IMR-90 (cell line): Measurements from ENCODE around the gene TMEM38A. TPM values are rescaled to one million over a fixed set of nuclear protein-coding genes. Genes with fewer than 3 reads are reported as not detected.

Experiments used
- ATAC-seq: fragments of 200-7000 bp; cut with Tn5 transposase; 2 replicates; pipeline ENCODE4 v1.9.1; 2020; ENCODE audit warnings: low read depth, mild to moderate bottlenecking, moderate library complexity
- BruUV-seq: library from RNA; stranded (reverse); fragments of 400-500 nt; replicated peaks from 2 replicates; lab custom pipeline; 2021; lab: Mats Ljungman, UMichigan
- CTCF ChIA-PET: fragments of 300-600 bp; formaldehyde crosslinking; extraction: SDS; loops from one replicate; lab custom pipeline; 2021; ENCODE audit warnings: antibody characterized with exemption; lab: Yijun Ruan, JAX
- POLR2A ChIA-PET: fragments of 300-600 bp; sonication (Branson Sonifier 250); formaldehyde crosslinking; loops from one replicate; lab custom pipeline; 2022; ENCODE audit warnings: antibody characterized with exemption; ENCODE audit not compliant: unreplicated experiment; lab: Charles Lee
- DNase-seq: peaks from one replicate; pipeline ENCODE4 v3.0.0; 2013
- H2AFZ ChIP-seq: replicated peaks from 2 replicates; pipeline ENCODE3; 2013; ENCODE audit warnings: low read length, mild to moderate bottlenecking; ENCODE audit not compliant: poor library complexity
- H2AK5ac ChIP-seq: 2 replicates; pipeline ENCODE4 v1.6.1; 2013; ENCODE audit warnings: low read depth, low read length, inconsistent platforms
- H2AK9ac ChIP-seq: replicated peaks from 2 replicates; pipeline ENCODE3; 2013; ENCODE audit warnings: mild to moderate bottlenecking, low read depth, low read length, moderate library complexity; ENCODE audit not compliant: poor library complexity
- H2BK120ac ChIP-seq: 2 replicates; pipeline ENCODE4 v1.6.1; 2013; ENCODE audit warnings: low read depth, low read length, inconsistent platforms
- H2BK15ac ChIP-seq: 3 replicates; pipeline ENCODE4 v1.6.1; 2013; ENCODE audit warnings: low read depth, low read length, inconsistent platforms
- H2BK20ac ChIP-seq: 2 replicates; pipeline ENCODE4 v1.6.1; 2013; ENCODE audit warnings: low read depth, mild to moderate bottlenecking, inconsistent platforms, low read length, moderate library complexity
- H2BK5ac ChIP-seq: 2 replicates; pipeline ENCODE4 v1.6.1; 2013; ENCODE audit warnings: mild to moderate bottlenecking, low read depth, low read length, inconsistent platforms; ENCODE audit not compliant: poor library complexity, severe bottlenecking
- H3K14ac ChIP-seq: replicated peaks from 2 replicates; pipeline ENCODE4 v1.6.1; 2013; ENCODE audit warnings: low read depth, low read length, inconsistent platforms
- H3K18ac ChIP-seq: 2 replicates; pipeline ENCODE4 v1.6.1; 2013; ENCODE audit warnings: low read depth, low read length, control low read depth
- H3K23ac ChIP-seq: 2 replicates; pipeline ENCODE4 v1.6.1; 2013; ENCODE audit warnings: low read depth, low read length, inconsistent platforms
- H3K27ac ChIP-seq: 2 replicates; pipeline ENCODE4 v1.5.1; 2013; ENCODE audit warnings: mild to moderate bottlenecking, control low read depth, low read length; ENCODE audit not compliant: insufficient read depth
- H3K27me3 ChIP-seq: 2 replicates; pipeline ENCODE4 v1.6.1; 2013; ENCODE audit warnings: low read length; ENCODE audit not compliant: control insufficient read depth, insufficient read depth
- H3K36me3 ChIP-seq: 2 replicates; pipeline ENCODE4 v1.6.1; 2013; ENCODE audit warnings: low read length, mixed read lengths; ENCODE audit not compliant: control insufficient read depth, insufficient read depth
- H3K4ac ChIP-seq: 2 replicates; pipeline ENCODE4 v1.6.1; 2013; ENCODE audit warnings: low read depth, low read length, inconsistent platforms
- H3K4me1 ChIP-seq: 2 replicates; pipeline ENCODE4 v1.6.1; 2013; ENCODE audit warnings: low read length, mixed read lengths; ENCODE audit not compliant: control insufficient read depth, insufficient read depth
- H3K4me2 ChIP-seq: 2 replicates; pipeline ENCODE4 v1.6.1; 2013; ENCODE audit warnings: low read depth, mild to moderate bottlenecking, control low read depth, low read length, moderate library complexity
- H3K4me3 ChIP-seq: 2 replicates; pipeline ENCODE4 v1.5.1; 2013; ENCODE audit warnings: low read depth, mild to moderate bottlenecking, control low read depth, low read length, moderate library complexity; ENCODE audit not compliant: insufficient read depth
- H3K56ac ChIP-seq: 2 replicates; pipeline ENCODE4 v1.6.1; 2013; ENCODE audit warnings: low read length, inconsistent platforms; ENCODE audit not compliant: insufficient read depth; ENCODE audit errors: extremely low read depth
- H3K79me1 ChIP-seq, 2 experiments: 2 replicates each; pipeline ENCODE4 v1.6.1; 2013; ENCODE audit warnings: low read length in 2 of 2, inconsistent platforms in 1 of 2, low read depth in 1 of 2
- H3K9ac ChIP-seq: 2 replicates; pipeline ENCODE4 v1.6.1; 2013; ENCODE audit warnings: low read depth, low read length, control low read depth
- H3K9me1 ChIP-seq: 2 replicates; pipeline ENCODE4 v1.6.1; 2013; ENCODE audit warnings: low read length, inconsistent platforms; ENCODE audit not compliant: insufficient read depth
- H3K9me3 ChIP-seq: 2 replicates; pipeline ENCODE4 v1.6.1; 2013; ENCODE audit warnings: low read length; ENCODE audit not compliant: control insufficient read depth, insufficient read depth
- H4K20me1 ChIP-seq: 2 replicates; pipeline ENCODE4 v1.6.1; 2013; ENCODE audit warnings: low read length, inconsistent platforms; ENCODE audit not compliant: insufficient read depth
- H4K5ac ChIP-seq: 2 replicates; pipeline ENCODE4 v1.6.1; 2013; ENCODE audit warnings: mild to moderate bottlenecking, low read depth, low read length, control low read depth
- H4K8ac ChIP-seq, 2 experiments: 2 replicates each; pipeline ENCODE4 v1.6.1; 2013; ENCODE audit warnings: low read depth in 2 of 2, low read length in 2 of 2, control low read depth in 1 of 2, inconsistent platforms in 1 of 2
- H4K91ac ChIP-seq: 2 replicates; pipeline ENCODE4 v1.6.1; 2013; ENCODE audit warnings: low read depth, low read length, inconsistent platforms; ENCODE audit not compliant: insufficient read depth
- BHLHE40 ChIP-seq: fragments of 150-350 bp; IDR thresholded peaks from 2 replicates; pipeline ENCODE4 v1.6.1; 2016; ENCODE audit warnings: mild to moderate bottlenecking, low read depth, low read length
- CEBPB ChIP-seq: IDR thresholded peaks from 2 replicates; pipeline ENCODE4 v1.6.1; 2012; ENCODE audit warnings: low read depth, low read length, improper control_type of control experiment
- CHD1 ChIP-seq: IDR thresholded peaks from 2 replicates; pipeline ENCODE4 v1.6.1; 2012; ENCODE audit warnings: low read depth, low read length, improper control_type of control experiment
- CTCF ChIP-seq: conservative IDR thresholded peaks from 2 replicates; pipeline ENCODE4 v1.5.1; 2012; ENCODE audit warnings: mild to moderate bottlenecking, low read depth, low read length, improper control_type of control experiment
- ELK1 ChIP-seq: fragments of 150-350 bp; IDR thresholded peaks from 2 replicates; pipeline ENCODE4 v1.6.1; 2016; ENCODE audit warnings: low read depth, mild to moderate bottlenecking, low read length, moderate library complexity, borderline replicate concordance
- FOS ChIP-seq: fragments of 150-350 bp; IDR thresholded peaks from 2 replicates; pipeline ENCODE4 v1.6.1; 2016; ENCODE audit warnings: low read depth, low read length
- MAFK ChIP-seq: IDR thresholded peaks from 2 replicates; pipeline ENCODE4 v1.6.1; 2012; ENCODE audit warnings: low read depth, low read length, improper control_type of control experiment
- MAZ ChIP-seq: IDR thresholded peaks from 2 replicates; pipeline ENCODE4 v1.6.1; 2012; ENCODE audit warnings: low read depth, mild to moderate bottlenecking, low read length, improper control_type of control experiment, moderate library complexity, borderline replicate concordance
- MXI1 ChIP-seq: IDR thresholded peaks from 2 replicates; pipeline ENCODE4 v1.6.1; 2012; ENCODE audit warnings: low read depth, mild to moderate bottlenecking, low read length, moderate library complexity, borderline replicate concordance
- NFE2L2 ChIP-seq: fragments of 150-350 bp; IDR thresholded peaks from 2 replicates; pipeline ENCODE4 v1.6.1; 2016; ENCODE audit warnings: low read depth, mild to moderate bottlenecking, low read length
- POLR2A ChIP-seq: IDR thresholded peaks from 2 replicates; pipeline ENCODE4 v1.6.1; 2012; ENCODE audit warnings: mild to moderate bottlenecking, low read depth, low read length
- RAD21 ChIP-seq: IDR thresholded peaks from 2 replicates; pipeline ENCODE4 v1.6.1; 2012; ENCODE audit warnings: low read length, improper control_type of control experiment
- RCOR1 ChIP-seq: IDR thresholded peaks from 2 replicates; pipeline ENCODE4 v1.6.1; 2012; ENCODE audit warnings: mild to moderate bottlenecking, low read length, improper control_type of control experiment; ENCODE audit not compliant: insufficient replicate concordance
- RFX5 ChIP-seq: IDR thresholded peaks from 2 replicates; pipeline ENCODE4 v1.8.0; 2012; ENCODE audit warnings: low read depth, mild to moderate bottlenecking, low read length, moderate library complexity
- SMC3 ChIP-seq: fragments of 150-350 bp; IDR thresholded peaks from 2 replicates; pipeline ENCODE4 v1.6.1; 2016; ENCODE audit warnings: low read depth, mild to moderate bottlenecking, antibody characterized with exemption, low read length, moderate library complexity
- USF2 ChIP-seq: fragments of 150-350 bp; IDR thresholded peaks from 2 replicates; pipeline ENCODE4 v1.6.1; 2017; ENCODE audit warnings: mild to moderate bottlenecking, antibody characterized with exemption, low read length, low read depth
- WGBS, 2 experiments: methylation state at CpG; one replicate each; pipeline versions ENCODE4 v1.1.5 to v1.1.7; 2013; ENCODE audit warnings: missing lambda C conversion rate in 2 of 2; ENCODE audit not compliant: insufficient read length in 1 of 2; ENCODE audit errors: extremely low coverage in 2 of 2; 5-methylcytosine and 5-hydroxymethylcytosine counted together
- dilution Hi-C: fragments of 300-500 bp; cut with HindIII; formaldehyde crosslinking; loops from one replicate; pipeline ENCODE4 v1.14.3; 2018; ENCODE audit warnings: low sequenced_read_pairs; ENCODE audit not compliant: unreplicated experiment
- in situ Hi-C: fragments of 300-500 bp; cut with MboI; formaldehyde crosslinking; loops from 3 replicates; pipeline ENCODE4 v1.14.3; 2019; ENCODE audit warnings: low sequenced_read_pairs, inconsistent platforms, mixed read lengths
- intact Hi-C: fragments of 100-400 bp; cut with micrococcal nuclease; formaldehyde crosslinking; loops from 2 replicates; pipeline ENCODE4 v1.10.0; 2022
- polyA plus RNA-seq, 3 experiments: library from polyadenylated mRNA; depleted of rRNA; stranded (reverse); fragments of >200 nt; gene quantifications; 2 replicates each; pipeline ENCODE4 v1.2.3, GENCODE V29; 2012; ENCODE audit warnings: low replicate concordance in 1 of 3
- total RNA-seq: library from RNA; depleted of rRNA; stranded (reverse); fragments of >200 nt; gene quantifications from 2 replicates; pipeline ENCODE4 v1.2.3, GENCODE V29; 2012

The TMEM38A gene
- total and polyA plus RNA-seq, 2 of the 4 experiments (the other 2 are of a cell fraction): 1.3 to 2.0 TPM

GRCh38 chr19:16703677-16704076 lies 42.7 kb downstream of the TMEM38A start:
- Histone ChIP-seq H2AK9ac (no peak overlapping the region), H3K9me3 (no peaks in the 10 kb centered on the region), H2BK120ac (no peak overlapping the region), H4K91ac (no peak overlapping the region), H3K56ac (no peak overlapping the region), H3K4ac (no peak overlapping the region), H3K18ac (no peak overlapping the region), H3K9me1 (no peaks in the 10 kb centered on the region), H2BK15ac (no peak overlapping the region), H3K4me2 (no peak overlapping the region), H3K4me1 (no peaks in the 10 kb centered on the region), H4K8ac (no peak overlapping the region), H3K23ac (no peak overlapping the region), H3K36me3 (no peaks in the 10 kb centered on the region), H4K5ac (no peak overlapping the region), H2BK5ac (no peak overlapping the region), H4K20me1 (no peaks in the 10 kb centered on the region), H3K14ac (no peak overlapping the region), H3K79me1 (no peaks in the 10 kb centered on the region), H2AFZ (no peak overlapping the region), H3K27me3 (peaks cover 5% of the 10 kb centered on the region), H3K4me3 (no peak overlapping the region), H2AK5ac (no peak overlapping the region), H3K9ac (no peak overlapping the region), H2BK20ac (no peak overlapping the region), H3K27ac (no peak overlapping the region)
- no peak for DNase-seq
- dilution Hi-C loops: no loop called here
- POLR2A ChIA-PET: no interaction called here
- intact Hi-C loops: no loop called here
- no CpG with 5 or more reads among the region's 4 CpGs for WGBS, 2 experiments
- no TSS peak for BruUV-seq
- in situ Hi-C loops: no loop called here
- no peak for ATAC-seq
- CTCF ChIA-PET: no interaction called here
- TF ChIP-seq CEBPB (no peak), RCOR1 (no peak), MAZ (no peak), MXI1 (no peak), POLR2A (no peak), ELK1 (no peak), MAFK (no peak), USF2 (no peak), BHLHE40 (no peak), SMC3 (no peak), RFX5 (no peak), FOS (no peak), CHD1 (no peak), RAD21 (no peak), CTCF (no peak), NFE2L2 (no peak)
